Neuronal stem cell (in vitro differentiated cells): ENCODE results near the gene IRGQ.

ENCODE experiments used
- DNase-seq: peaks from one replicate; pipeline ENCODE4 v3.0.0-alpha.2; 2013; ENCODE audit warnings: low spot score
- H2AFZ ChIP-seq: one replicate; pipeline ENCODE4 v1.6.1; 2013; ENCODE audit warnings: mild to moderate bottlenecking, low read length, inconsistent platforms
- H2AK5ac ChIP-seq: 2 replicates; pipeline ENCODE4 v1.6.1; 2013; ENCODE audit warnings: low read depth, mild to moderate bottlenecking, inconsistent platforms, low read length, moderate library complexity, mixed read lengths
- H2BK120ac ChIP-seq: 2 replicates; pipeline ENCODE4 v1.6.1; 2013; ENCODE audit warnings: low read depth, mild to moderate bottlenecking, inconsistent platforms, low read length, moderate library complexity, mixed read lengths
- H2BK12ac ChIP-seq: one replicate; pipeline ENCODE4 v1.6.1; 2013; ENCODE audit warnings: low read length, inconsistent platforms
- H2BK15ac ChIP-seq: 2 replicates; pipeline ENCODE4 v1.6.1; 2013; ENCODE audit warnings: mild to moderate bottlenecking, low read length, inconsistent platforms, mixed read lengths
- H2BK5ac ChIP-seq: one replicate; pipeline ENCODE4 v1.6.1; 2013; ENCODE audit warnings: inconsistent platforms, mild to moderate bottlenecking, low read length, moderate library complexity
- H3K14ac ChIP-seq: one replicate; pipeline ENCODE4 v1.6.1; 2013; ENCODE audit warnings: low read length, inconsistent platforms
- H3K18ac ChIP-seq: 2 replicates; pipeline ENCODE4 v1.6.1; 2013; ENCODE audit warnings: low read length, inconsistent platforms
- H3K23ac ChIP-seq: 2 replicates; pipeline ENCODE4 v1.6.1; 2013; ENCODE audit warnings: low read depth, mild to moderate bottlenecking, mixed read lengths, low read length, inconsistent platforms; ENCODE audit not compliant: poor library complexity
- H3K27ac ChIP-seq: replicated peaks from 3 replicates; pipeline ENCODE4 v1.5.1; 2013; ENCODE audit warnings: low read length, inconsistent platforms
- H3K27me3 ChIP-seq, 3 experiments: 2 replicates each; pipeline ENCODE4 v1.6.1; 2013; ENCODE audit warnings: low read length in 3 of 3, mild to moderate bottlenecking in 2 of 3, inconsistent platforms in 1 of 3, low read depth in 1 of 3, mixed read lengths in 1 of 3, moderate library complexity in 1 of 3; ENCODE audit not compliant: control insufficient read depth in 3 of 3, insufficient read depth in 3 of 3
- H3K36me3 ChIP-seq, 2 donors: replicated peaks in 1 of 2; 2 replicates each; pipeline ENCODE4 v1.6.1; 2013; ENCODE audit warnings: low read length in 2 of 2; ENCODE audit not compliant: control insufficient read depth in 2 of 2, insufficient read depth in 2 of 2
- H3K4ac ChIP-seq: 2 replicates; pipeline ENCODE4 v1.6.1; 2013; ENCODE audit warnings: inconsistent platforms, mild to moderate bottlenecking, low read length, moderate library complexity
- H3K4me1 ChIP-seq, 2 donors: 1 replicate in 1 of 2; 2 replicates in 1 of 2; pipeline ENCODE4 v1.6.1; 2013; ENCODE audit warnings: low read length in 2 of 2, low read depth in 1 of 2; ENCODE audit not compliant: control insufficient read depth in 2 of 2, insufficient read depth in 1 of 2
- H3K4me2 ChIP-seq: one replicate; pipeline ENCODE4 v1.6.1; 2013; ENCODE audit warnings: mild to moderate bottlenecking, low read length, inconsistent platforms; ENCODE audit not compliant: insufficient read depth, poor library complexity, severe bottlenecking
- H3K4me3 ChIP-seq, 2 donors: 2 replicates each; pipeline ENCODE4 v1.5.1; 2013; ENCODE audit warnings: low read length in 2 of 2, mild to moderate bottlenecking in 2 of 2, inconsistent platforms in 1 of 2, moderate library complexity in 1 of 2
- H3K79me1 ChIP-seq: one replicate; pipeline ENCODE4 v1.6.1; 2013; ENCODE audit warnings: low read depth, mild to moderate bottlenecking, inconsistent platforms, low read length, moderate library complexity
- H3K9ac ChIP-seq: one replicate; pipeline ENCODE4 v1.6.1; 2013; ENCODE audit warnings: mild to moderate bottlenecking, low read depth, low read length, inconsistent platforms; ENCODE audit not compliant: poor library complexity
- H3K9me3 ChIP-seq, 2 donors: replicated peaks in 1 of 2; 2 replicates each; pipeline versions ENCODE3 to v1.6.1; 2013; ENCODE audit warnings: low read length in 2 of 2, mild to moderate bottlenecking in 2 of 2, inconsistent platforms in 1 of 2, low read depth in 1 of 2, mixed read lengths in 1 of 2, moderate library complexity in 1 of 2; ENCODE audit not compliant: control insufficient read depth in 2 of 2, insufficient read depth in 1 of 2
- H4K8ac ChIP-seq: one replicate; pipeline ENCODE4 v1.6.1; 2013; ENCODE audit warnings: low read depth, mild to moderate bottlenecking, inconsistent platforms, low read length, moderate library complexity
- H4K91ac ChIP-seq: one replicate; pipeline ENCODE4 v1.6.1; 2013; ENCODE audit warnings: low read length, low read depth, mild to moderate bottlenecking, inconsistent platforms; ENCODE audit not compliant: poor library complexity
- WGBS, 2 donors: extraction: QIAGEN DNeasy Blood & Tissue Kit; methylation state at CpG; one replicate each; pipeline ENCODE4 v1.1.7; 2013; ENCODE audit warnings: missing lambda C conversion rate in 2 of 2, mixed read lengths in 1 of 2; ENCODE audit not compliant: insufficient read length in 2 of 2, insufficient replicate concordance in 1 of 2; ENCODE audit errors: extremely low coverage in 2 of 2; 5-methylcytosine and 5-hydroxymethylcytosine counted together

IRGQ gene

GRCh38 chr19:43610493-43610892 is 14.6 kb upstream of the IRGQ start:
- Histone ChIP-seq H3K36me3 (peaks cover 29 to 88% of the 10 kb centered on the region in 2 donors), H3K9me3 (no peaks in the 10 kb centered on the region), H3K27ac (no peak overlapping the region), H2AK5ac (no peak overlapping the region), H2BK120ac (no peak overlapping the region), H2BK5ac (no peak overlapping the region), H3K4me1 (no peaks in the 10 kb centered on the region), H3K18ac (no peak overlapping the region), H3K4me2 (no peak overlapping the region), H3K23ac (no peak overlapping the region), H2AFZ (no peak overlapping the region), H2BK12ac (no peak overlapping the region), H3K14ac (no peak overlapping the region), H3K4me3 (no peak overlapping the region), H4K8ac (no peak overlapping the region), H2BK15ac (no peak overlapping the region), H3K27me3 (no peaks in the 10 kb centered on the region), H3K79me1 (peaks cover 19% of the 10 kb centered on the region), H3K4ac (no peak overlapping the region), H4K91ac (no peak overlapping the region), H3K9ac (no peak overlapping the region)
- no CpG with 5 or more reads among the region's 3 CpGs for WGBS, 2 donors
- no peak for DNase-seq

GRCh38 chr19:43609872-43610271 is 13.9 kb upstream of the IRGQ start:
- H3K9ac ChIP-seq: no peak overlapping the region
- DNase-seq: no peak
- no peak overlapping the region for H3K4ac ChIP-seq
- H3K4me3 ChIP-seq: no peak overlapping the region
- no peak overlapping the region for H2AFZ ChIP-seq
- no peaks in the 10 kb centered on the region for H3K27me3 ChIP-seq
- no CpG with 5 or more reads among the region's 7 CpGs for WGBS, 2 donors
- no peak overlapping the region for H2BK12ac ChIP-seq
- H3K18ac ChIP-seq: no peak overlapping the region
- H2BK5ac ChIP-seq: no peak overlapping the region
- no peak overlapping the region for H3K23ac ChIP-seq
- H3K27ac ChIP-seq: no peak overlapping the region
- H3K14ac ChIP-seq: no peak overlapping the region
- peaks cover 31 to 88% of the 10 kb centered on the region in 2 donors for H3K36me3 ChIP-seq
- no peaks in the 10 kb centered on the region for H3K4me1 ChIP-seq
- no peaks in the 10 kb centered on the region for H3K9me3 ChIP-seq
- H2BK120ac ChIP-seq: no peak overlapping the region
- H2BK15ac ChIP-seq: no peak overlapping the region
- no peak overlapping the region for H2AK5ac ChIP-seq
- no peak overlapping the region for H4K8ac ChIP-seq
- H3K4me2 ChIP-seq: no peak overlapping the region
- H3K79me1 ChIP-seq: peaks cover 18% of the 10 kb centered on the region
- H4K91ac ChIP-seq: no peak overlapping the region

GRCh38 chr19:43607238-43608205 is 11.6 kb upstream of the IRGQ start:
- Histone ChIP-seq H3K4me1 (no peaks in the 10 kb centered on the region), H3K4ac (no peak overlapping the region), H2BK5ac (no peak overlapping the region), H2AK5ac (no peak overlapping the region), H2BK120ac (no peak overlapping the region), H2BK15ac (no peak overlapping the region), H3K23ac (no peak overlapping the region), H3K36me3 (peaks cover 21 to 81% of the 10 kb centered on the region in 2 donors), H3K27ac (no peak overlapping the region), H3K18ac (no peak overlapping the region), H3K79me1 (peaks cover 12% of the 10 kb centered on the region), H3K4me3 (no peak overlapping the region), H3K9me3 (no peaks in the 10 kb centered on the region), H3K27me3 (no peaks in the 10 kb centered on the region), H2BK12ac (no peak overlapping the region), H3K9ac (no peak overlapping the region), H3K14ac (no peak overlapping the region), H4K91ac (no peak overlapping the region), H4K8ac (no peak overlapping the region), H3K4me2 (no peak overlapping the region), H2AFZ (no peak overlapping the region)
- no CpG with 5 or more reads among the region's 28 CpGs for WGBS, 2 donors
- no peak for DNase-seq

GRCh38 chr19:43606569-43607229 is 10.8 kb upstream of the IRGQ start:
- H3K4me1 ChIP-seq: no peaks in the 10 kb centered on the region
- no peak overlapping the region for H2BK120ac ChIP-seq
- no peak overlapping the region for H4K91ac ChIP-seq
- H3K4me2 ChIP-seq: no peak overlapping the region
- WGBS, 2 donors: no CpG with 5 or more reads among the region's 7 CpGs
- H3K14ac ChIP-seq: no peak overlapping the region
- no peaks in the 10 kb centered on the region for H3K9me3 ChIP-seq
- no peak overlapping the region for H2BK5ac ChIP-seq
- no peak overlapping the region for H2BK12ac ChIP-seq
- no peak overlapping the region for H4K8ac ChIP-seq
- DNase-seq: no peak
- H3K23ac ChIP-seq: no peak overlapping the region
- no peak overlapping the region for H3K18ac ChIP-seq
- no peak overlapping the region for H3K27ac ChIP-seq
- H2BK15ac ChIP-seq: no peak overlapping the region
- H3K9ac ChIP-seq: no peak overlapping the region
- H3K79me1 ChIP-seq: peaks cover 8% of the 10 kb centered on the region
- H3K36me3 ChIP-seq: peaks cover 13 to 80% of the 10 kb centered on the region in 2 donors
- no peak overlapping the region for H3K4me3 ChIP-seq
- no peak overlapping the region for H2AFZ ChIP-seq
- no peak overlapping the region for H2AK5ac ChIP-seq
- H3K4ac ChIP-seq: no peak overlapping the region
- no peaks in the 10 kb centered on the region for H3K27me3 ChIP-seq
